HFFc6 (cell line): ENCODE data around the gene PAX3. TPM values are rescaled to one million over a fixed set of nuclear protein-coding genes. Genes with fewer than 3 reads are reported as not detected.

ENCODE experiments used
- DNase-seq: peaks from one replicate; pipeline ENCODE4 v3.0.0-alpha.2; 2018
- H3K27ac Mint-ChIP-seq: 2 replicates; pipeline ENCODE4 v1.8.0; 2020; ENCODE audit warnings: mild to moderate bottlenecking, mixed read lengths
- H3K27me3 Mint-ChIP-seq: 2 replicates; pipeline ENCODE4 v1.8.0; 2021; ENCODE audit warnings: mild to moderate bottlenecking, moderate library complexity, mixed read lengths; ENCODE audit not compliant: insufficient read depth
- H3K36me3 Mint-ChIP-seq: 2 replicates; pipeline ENCODE4 v1.8.0; 2021; ENCODE audit warnings: low read depth, mixed read lengths
- H3K4me1 Mint-ChIP-seq: 2 replicates; pipeline ENCODE4 v1.8.0; 2020; ENCODE audit warnings: low read depth, mixed read lengths
- H3K4me3 Mint-ChIP-seq: 2 replicates; pipeline ENCODE4 v1.8.0; 2020; ENCODE audit warnings: mild to moderate bottlenecking, moderate library complexity, mixed read lengths
- H3K9me3 Mint-ChIP-seq: 2 replicates; pipeline ENCODE4 v1.8.0; 2020; ENCODE audit warnings: mild to moderate bottlenecking, mixed read lengths
- long read RNA-seq: library from polyadenylated mRNA; unstranded; transcript quantifications from one replicate; pipeline ENCODE4 v2.0.0, GENCODE V29; 2019
- total RNA-seq, 6 experiments: library from RNA; stranded (reverse); fragmentation: NEBNext Ultra II Directional; extraction: Animal tissue kit (Norgen Biotek cat#: 25700); gene quantifications; 2 replicates in 1 of 6; 3 replicates in 5 of 6; pipeline ENCODE4 v1.2.3, GENCODE V29; 2021
- TF ChIP-seq, protein P1 (sequence below): fragments of 200-600 bp; sonication (generic); IDR thresholded peaks from 2 replicates; pipeline ENCODE4 v1.5.0; 2021; ENCODE audit warnings: antibody characterized with exemption, mild to moderate bottlenecking

PAX3 gene
- total RNA-seq, result 10 to 100 TPM; 13.2 to 20.7 (median 16.4) TPM
- long read RNA-seq, partial matches to known transcripts, result 2 of 18 reads
- long read RNA-seq, other reads (novel, unspliced or antisense), result 6 of 18 reads

GRCh38 chr2:222298311-222299150 is at the start of gene PAX3:
TSS of gene PAX3 (minus strand) at chr2:222298998. CDS start at chr2:222298615, 383 bp downstream.
- H3K36me3 Mint-ChIP-seq, result peaks cover 32% of the 10 kb centered on the region
- peak within 1 kb of the TSS; percentile 97 for H3K4me3 Mint-ChIP-seq
- peak; percentile 94 for DNase-seq

DNA sequence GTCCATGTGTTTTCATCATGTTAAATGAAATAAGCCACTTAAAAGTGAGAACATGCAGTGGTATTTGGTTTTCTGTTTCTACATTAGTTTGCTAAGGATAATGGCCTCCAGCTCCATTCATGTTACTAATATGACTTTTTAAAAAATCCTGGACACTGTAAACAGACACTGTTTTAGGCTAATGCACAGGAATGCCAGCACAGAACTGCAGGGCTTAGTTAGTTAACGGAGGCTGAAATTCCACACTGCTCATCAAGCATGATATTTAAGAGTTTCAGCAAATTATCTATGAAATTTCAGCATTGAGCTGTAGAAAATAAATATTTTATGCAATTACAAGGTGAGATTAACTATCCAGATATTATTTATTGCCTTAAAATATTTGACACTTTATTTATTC is 42.5 kb upstream of the PAX3 start:
- no peak for DNase-seq
- no peak overlapping the region for H3K27ac Mint-ChIP-seq
- H3K27me3 Mint-ChIP-seq, result no peaks in the 10 kb centered on the region
- TF ChIP-seq, protein P1, sequence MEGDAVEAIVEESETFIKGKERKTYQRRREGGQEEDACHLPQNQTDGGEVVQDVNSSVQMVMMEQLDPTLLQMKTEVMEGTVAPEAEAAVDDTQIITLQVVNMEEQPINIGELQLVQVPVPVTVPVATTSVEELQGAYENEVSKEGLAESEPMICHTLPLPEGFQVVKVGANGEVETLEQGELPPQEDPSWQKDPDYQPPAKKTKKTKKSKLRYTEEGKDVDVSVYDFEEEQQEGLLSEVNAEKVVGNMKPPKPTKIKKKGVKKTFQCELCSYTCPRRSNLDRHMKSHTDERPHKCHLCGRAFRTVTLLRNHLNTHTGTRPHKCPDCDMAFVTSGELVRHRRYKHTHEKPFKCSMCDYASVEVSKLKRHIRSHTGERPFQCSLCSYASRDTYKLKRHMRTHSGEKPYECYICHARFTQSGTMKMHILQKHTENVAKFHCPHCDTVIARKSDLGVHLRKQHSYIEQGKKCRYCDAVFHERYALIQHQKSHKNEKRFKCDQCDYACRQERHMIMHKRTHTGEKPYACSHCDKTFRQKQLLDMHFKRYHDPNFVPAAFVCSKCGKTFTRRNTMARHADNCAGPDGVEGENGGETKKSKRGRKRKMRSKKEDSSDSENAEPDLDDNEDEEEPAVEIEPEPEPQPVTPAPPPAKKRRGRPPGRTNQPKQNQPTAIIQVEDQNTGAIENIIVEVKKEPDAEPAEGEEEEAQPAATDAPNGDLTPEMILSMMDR, result no peak
- H3K36me3 Mint-ChIP-seq, result no peaks in the 10 kb centered on the region
- H3K9me3 Mint-ChIP-seq, result no peaks in the 10 kb centered on the region
- no peaks in the 10 kb centered on the region for H3K4me1 Mint-ChIP-seq
- no peak overlapping the region for H3K4me3 Mint-ChIP-seq

More at GRCh38 chr2:222298311-222299150, at the start of gene PAX3:
- no peaks in the 10 kb centered on the region; the same call in 1 of the 2 replicates for H3K9me3 Mint-ChIP-seq
- peaks cover 48% of the 10 kb centered on the region for H3K4me1 Mint-ChIP-seq
- TF ChIP-seq, protein P1, result no peak
- peak within 1 kb of the TSS; percentile 93 for H3K27ac Mint-ChIP-seq
- H3K27me3 Mint-ChIP-seq, result peaks cover 9% of the 10 kb centered on the region

GRCh38 chr2:222338374-222338773 is 39.6 kb upstream of the PAX3 start:
- H3K4me1 Mint-ChIP-seq, result no peaks in the 10 kb centered on the region
- no peak overlapping the region for H3K4me3 Mint-ChIP-seq
- H3K36me3 Mint-ChIP-seq, result no peaks in the 10 kb centered on the region
- H3K27me3 Mint-ChIP-seq, result no peaks in the 10 kb centered on the region
- peaks cover 12% of the 10 kb centered on the region; the same call in 1 of the 2 replicates for H3K9me3 Mint-ChIP-seq
- TF ChIP-seq, protein P1, result no peak
- H3K27ac Mint-ChIP-seq, result no peak overlapping the region
- DNase-seq, result no peak

DNA sequence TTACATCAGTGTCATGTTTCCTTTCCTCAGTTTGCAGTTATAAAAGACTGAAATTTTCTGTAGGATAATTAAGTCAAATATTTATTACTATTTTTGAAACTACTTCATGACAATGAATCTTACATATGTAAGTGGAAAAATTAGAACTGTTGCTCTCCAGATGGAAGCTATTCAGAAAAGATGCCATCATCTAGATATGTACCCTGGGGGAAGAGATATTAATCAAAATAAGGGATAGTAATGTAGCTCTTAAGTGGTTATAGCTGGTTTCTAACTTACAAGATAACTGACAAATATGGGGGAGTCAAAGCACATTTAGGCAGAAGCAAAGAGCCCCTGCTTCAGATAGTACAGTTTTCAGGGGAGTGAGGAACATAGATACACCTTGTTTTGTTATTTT is 38.1 kb upstream of the PAX3 start:
- H3K27me3 Mint-ChIP-seq, result no peaks in the 10 kb centered on the region; the same call in 1 of the 2 replicates
- TF ChIP-seq, protein P1, result no peak
- DNase-seq, result no peak
- peaks cover 12% of the 10 kb centered on the region; the same call in 1 of the 2 replicates for H3K9me3 Mint-ChIP-seq
- no peak overlapping the region for H3K27ac Mint-ChIP-seq
- H3K4me3 Mint-ChIP-seq, result no peak overlapping the region
- no peaks in the 10 kb centered on the region for H3K36me3 Mint-ChIP-seq
- no peaks in the 10 kb centered on the region for H3K4me1 Mint-ChIP-seq

DNA sequence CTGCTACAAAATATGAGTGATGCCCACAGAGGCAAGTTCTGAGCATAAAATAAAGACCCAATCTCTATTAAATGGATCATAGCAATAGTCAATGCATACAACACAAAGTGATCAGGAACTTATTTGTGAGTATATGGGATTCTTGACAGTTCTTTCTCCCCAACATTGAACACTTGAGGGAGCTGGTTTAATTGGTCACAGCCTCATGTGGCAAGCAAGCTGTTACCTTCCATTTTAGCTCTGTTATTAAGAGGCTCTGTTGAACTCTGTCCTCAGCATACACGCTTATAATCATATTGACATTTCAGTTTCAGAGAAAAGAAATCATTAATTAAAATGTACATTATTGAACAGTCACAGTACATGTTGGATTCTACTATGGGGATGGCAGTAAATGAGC is 37.6 kb upstream of the PAX3 start:
- no peaks in the 10 kb centered on the region for H3K4me1 Mint-ChIP-seq
- TF ChIP-seq, protein P1, result no peak
- peaks cover 12% of the 10 kb centered on the region; the same call in 1 of the 2 replicates for H3K9me3 Mint-ChIP-seq

More for the DNA sequence above, 37.6 kb upstream of the PAX3 start:
- H3K27ac Mint-ChIP-seq, result no peak overlapping the region
- no peak overlapping the region for H3K4me3 Mint-ChIP-seq
- no peak for DNase-seq
- H3K27me3 Mint-ChIP-seq, result no peaks in the 10 kb centered on the region; the same call in 1 of the 2 replicates
- no peaks in the 10 kb centered on the region for H3K36me3 Mint-ChIP-seq
